IMR-90 (cell line): ENCODE data around the gene ZNF469. TPM values are rescaled to one million over a fixed set of nuclear protein-coding genes. Genes with fewer than 3 reads are reported as not detected.
A peak's percentile ranks its signal among the peaks of the same experiment; 100 is the strongest.

Source experiments
- ATAC-seq: fragments of 200-7000 bp; cut with Tn5 transposase; 2 replicates; pipeline ENCODE4 v1.9.1; 2020; ENCODE audit warnings: low read depth, mild to moderate bottlenecking, moderate library complexity
- BruUV-seq: library from RNA; stranded (reverse); fragments of 400-500 nt; replicated peaks from 2 replicates; lab custom pipeline; 2021; lab: Mats Ljungman, UMichigan
- CTCF ChIA-PET: fragments of 300-600 bp; formaldehyde crosslinking; extraction: SDS; loops from one replicate; lab custom pipeline; 2021; ENCODE audit warnings: antibody characterized with exemption; lab: Yijun Ruan, JAX
- POLR2A ChIA-PET: fragments of 300-600 bp; sonication (Branson Sonifier 250); formaldehyde crosslinking; loops from one replicate; lab custom pipeline; 2022; ENCODE audit warnings: antibody characterized with exemption; ENCODE audit not compliant: unreplicated experiment; lab: Charles Lee
- DNase-seq: peaks from one replicate; pipeline ENCODE4 v3.0.0; 2013
- H2AFZ ChIP-seq: replicated peaks from 2 replicates; pipeline ENCODE3; 2013; ENCODE audit warnings: low read length, mild to moderate bottlenecking; ENCODE audit not compliant: poor library complexity
- H2AK5ac ChIP-seq: 2 replicates; pipeline ENCODE4 v1.6.1; 2013; ENCODE audit warnings: low read depth, low read length, inconsistent platforms
- H2AK9ac ChIP-seq: replicated peaks from 2 replicates; pipeline ENCODE3; 2013; ENCODE audit warnings: mild to moderate bottlenecking, low read depth, low read length, moderate library complexity; ENCODE audit not compliant: poor library complexity
- H2BK120ac ChIP-seq: 2 replicates; pipeline ENCODE4 v1.6.1; 2013; ENCODE audit warnings: low read depth, low read length, inconsistent platforms
- H2BK15ac ChIP-seq: 3 replicates; pipeline ENCODE4 v1.6.1; 2013; ENCODE audit warnings: low read depth, low read length, inconsistent platforms
- H2BK20ac ChIP-seq: 2 replicates; pipeline ENCODE4 v1.6.1; 2013; ENCODE audit warnings: low read depth, mild to moderate bottlenecking, inconsistent platforms, low read length, moderate library complexity
- H2BK5ac ChIP-seq: 2 replicates; pipeline ENCODE4 v1.6.1; 2013; ENCODE audit warnings: mild to moderate bottlenecking, low read depth, low read length, inconsistent platforms; ENCODE audit not compliant: poor library complexity, severe bottlenecking
- H3K14ac ChIP-seq: replicated peaks from 2 replicates; pipeline ENCODE4 v1.6.1; 2013; ENCODE audit warnings: low read depth, low read length, inconsistent platforms
- H3K18ac ChIP-seq: 2 replicates; pipeline ENCODE4 v1.6.1; 2013; ENCODE audit warnings: low read depth, low read length, control low read depth
- H3K23ac ChIP-seq: 2 replicates; pipeline ENCODE4 v1.6.1; 2013; ENCODE audit warnings: low read depth, low read length, inconsistent platforms
- H3K27ac ChIP-seq: 2 replicates; pipeline ENCODE4 v1.5.1; 2013; ENCODE audit warnings: mild to moderate bottlenecking, control low read depth, low read length; ENCODE audit not compliant: insufficient read depth
- H3K27me3 ChIP-seq: 2 replicates; pipeline ENCODE4 v1.6.1; 2013; ENCODE audit warnings: low read length; ENCODE audit not compliant: control insufficient read depth, insufficient read depth
- H3K36me3 ChIP-seq: 2 replicates; pipeline ENCODE4 v1.6.1; 2013; ENCODE audit warnings: low read length, mixed read lengths; ENCODE audit not compliant: control insufficient read depth, insufficient read depth
- H3K4ac ChIP-seq: 2 replicates; pipeline ENCODE4 v1.6.1; 2013; ENCODE audit warnings: low read depth, low read length, inconsistent platforms
- H3K4me1 ChIP-seq: 2 replicates; pipeline ENCODE4 v1.6.1; 2013; ENCODE audit warnings: low read length, mixed read lengths; ENCODE audit not compliant: control insufficient read depth, insufficient read depth
- H3K4me2 ChIP-seq: 2 replicates; pipeline ENCODE4 v1.6.1; 2013; ENCODE audit warnings: low read depth, mild to moderate bottlenecking, control low read depth, low read length, moderate library complexity
- H3K4me3 ChIP-seq: 2 replicates; pipeline ENCODE4 v1.5.1; 2013; ENCODE audit warnings: low read depth, mild to moderate bottlenecking, control low read depth, low read length, moderate library complexity; ENCODE audit not compliant: insufficient read depth
- H3K56ac ChIP-seq: 2 replicates; pipeline ENCODE4 v1.6.1; 2013; ENCODE audit warnings: low read length, inconsistent platforms; ENCODE audit not compliant: insufficient read depth; ENCODE audit errors: extremely low read depth
- H3K79me1 ChIP-seq, 2 experiments: 2 replicates each; pipeline ENCODE4 v1.6.1; 2013; ENCODE audit warnings: low read length in 2 of 2, inconsistent platforms in 1 of 2, low read depth in 1 of 2
- H3K9ac ChIP-seq: 2 replicates; pipeline ENCODE4 v1.6.1; 2013; ENCODE audit warnings: low read depth, low read length, control low read depth
- H3K9me1 ChIP-seq: 2 replicates; pipeline ENCODE4 v1.6.1; 2013; ENCODE audit warnings: low read length, inconsistent platforms; ENCODE audit not compliant: insufficient read depth
- H3K9me3 ChIP-seq: 2 replicates; pipeline ENCODE4 v1.6.1; 2013; ENCODE audit warnings: low read length; ENCODE audit not compliant: control insufficient read depth, insufficient read depth
- H4K20me1 ChIP-seq: 2 replicates; pipeline ENCODE4 v1.6.1; 2013; ENCODE audit warnings: low read length, inconsistent platforms; ENCODE audit not compliant: insufficient read depth
- H4K5ac ChIP-seq: 2 replicates; pipeline ENCODE4 v1.6.1; 2013; ENCODE audit warnings: mild to moderate bottlenecking, low read depth, low read length, control low read depth
- H4K8ac ChIP-seq, 2 experiments: 2 replicates each; pipeline ENCODE4 v1.6.1; 2013; ENCODE audit warnings: low read depth in 2 of 2, low read length in 2 of 2, control low read depth in 1 of 2, inconsistent platforms in 1 of 2
- H4K91ac ChIP-seq: 2 replicates; pipeline ENCODE4 v1.6.1; 2013; ENCODE audit warnings: low read depth, low read length, inconsistent platforms; ENCODE audit not compliant: insufficient read depth
- BHLHE40 ChIP-seq: fragments of 150-350 bp; IDR thresholded peaks from 2 replicates; pipeline ENCODE4 v1.6.1; 2016; ENCODE audit warnings: mild to moderate bottlenecking, low read depth, low read length
- CEBPB ChIP-seq: IDR thresholded peaks from 2 replicates; pipeline ENCODE4 v1.6.1; 2012; ENCODE audit warnings: low read depth, low read length, improper control_type of control experiment
- CHD1 ChIP-seq: IDR thresholded peaks from 2 replicates; pipeline ENCODE4 v1.6.1; 2012; ENCODE audit warnings: low read depth, low read length, improper control_type of control experiment
- FOS ChIP-seq: fragments of 150-350 bp; IDR thresholded peaks from 2 replicates; pipeline ENCODE4 v1.6.1; 2016; ENCODE audit warnings: low read depth, low read length
- MAFK ChIP-seq: IDR thresholded peaks from 2 replicates; pipeline ENCODE4 v1.6.1; 2012; ENCODE audit warnings: low read depth, low read length, improper control_type of control experiment
- MAZ ChIP-seq: IDR thresholded peaks from 2 replicates; pipeline ENCODE4 v1.6.1; 2012; ENCODE audit warnings: low read depth, mild to moderate bottlenecking, low read length, improper control_type of control experiment, moderate library complexity, borderline replicate concordance
- MXI1 ChIP-seq: IDR thresholded peaks from 2 replicates; pipeline ENCODE4 v1.6.1; 2012; ENCODE audit warnings: low read depth, mild to moderate bottlenecking, low read length, moderate library complexity, borderline replicate concordance
- NFE2L2 ChIP-seq: fragments of 150-350 bp; IDR thresholded peaks from 2 replicates; pipeline ENCODE4 v1.6.1; 2016; ENCODE audit warnings: low read depth, mild to moderate bottlenecking, low read length
- POLR2A ChIP-seq: IDR thresholded peaks from 2 replicates; pipeline ENCODE4 v1.6.1; 2012; ENCODE audit warnings: mild to moderate bottlenecking, low read depth, low read length
- RAD21 ChIP-seq: IDR thresholded peaks from 2 replicates; pipeline ENCODE4 v1.6.1; 2012; ENCODE audit warnings: low read length, improper control_type of control experiment
- RCOR1 ChIP-seq: IDR thresholded peaks from 2 replicates; pipeline ENCODE4 v1.6.1; 2012; ENCODE audit warnings: mild to moderate bottlenecking, low read length, improper control_type of control experiment; ENCODE audit not compliant: insufficient replicate concordance
- RFX5 ChIP-seq: IDR thresholded peaks from 2 replicates; pipeline ENCODE4 v1.8.0; 2012; ENCODE audit warnings: low read depth, mild to moderate bottlenecking, low read length, moderate library complexity
- SMC3 ChIP-seq: fragments of 150-350 bp; IDR thresholded peaks from 2 replicates; pipeline ENCODE4 v1.6.1; 2016; ENCODE audit warnings: low read depth, mild to moderate bottlenecking, antibody characterized with exemption, low read length, moderate library complexity
- WGBS, 2 experiments: methylation state at CpG; one replicate each; pipeline versions ENCODE4 v1.1.5 to v1.1.7; 2013; ENCODE audit warnings: missing lambda C conversion rate in 2 of 2; ENCODE audit not compliant: insufficient read length in 1 of 2; ENCODE audit errors: extremely low coverage in 2 of 2; 5-methylcytosine and 5-hydroxymethylcytosine counted together
- dilution Hi-C: fragments of 300-500 bp; cut with HindIII; formaldehyde crosslinking; loops from one replicate; pipeline ENCODE4 v1.14.3; 2018; ENCODE audit warnings: low sequenced_read_pairs; ENCODE audit not compliant: unreplicated experiment
- in situ Hi-C: fragments of 300-500 bp; cut with MboI; formaldehyde crosslinking; loops from 3 replicates; pipeline ENCODE4 v1.14.3; 2019; ENCODE audit warnings: low sequenced_read_pairs, inconsistent platforms, mixed read lengths
- intact Hi-C: fragments of 100-400 bp; cut with micrococcal nuclease; formaldehyde crosslinking; loops from 2 replicates; pipeline ENCODE4 v1.10.0; 2022
- polyA plus RNA-seq, 3 experiments: library from polyadenylated mRNA; depleted of rRNA; stranded (reverse); fragments of >200 nt; gene quantifications; 2 replicates each; pipeline ENCODE4 v1.2.3, GENCODE V29; 2012; ENCODE audit warnings: low replicate concordance in 1 of 3
- total RNA-seq: library from RNA; depleted of rRNA; stranded (reverse); fragments of >200 nt; gene quantifications from 2 replicates; pipeline ENCODE4 v1.2.3, GENCODE V29; 2012
- TF ChIP-seq, protein P1 (sequence below): fragments of 150-350 bp; IDR thresholded peaks from 2 replicates; pipeline ENCODE4 v1.6.1; 2016; ENCODE audit warnings: low read depth, mild to moderate bottlenecking, low read length, moderate library complexity, borderline replicate concordance
- TF ChIP-seq, protein P2 (sequence below): conservative IDR thresholded peaks from 2 replicates; pipeline ENCODE4 v1.5.1; 2012; ENCODE audit warnings: mild to moderate bottlenecking, low read depth, low read length, improper control_type of control experiment
- TF ChIP-seq, protein P3 (sequence below): fragments of 150-350 bp; IDR thresholded peaks from 2 replicates; pipeline ENCODE4 v1.6.1; 2017; ENCODE audit warnings: mild to moderate bottlenecking, antibody characterized with exemption, low read length, low read depth

The ZNF469 gene
- total and polyA plus RNA-seq, 2 of the 4 experiments (the other 2 are of a cell fraction), result 1.1 to 13.3 TPM

DNA sequence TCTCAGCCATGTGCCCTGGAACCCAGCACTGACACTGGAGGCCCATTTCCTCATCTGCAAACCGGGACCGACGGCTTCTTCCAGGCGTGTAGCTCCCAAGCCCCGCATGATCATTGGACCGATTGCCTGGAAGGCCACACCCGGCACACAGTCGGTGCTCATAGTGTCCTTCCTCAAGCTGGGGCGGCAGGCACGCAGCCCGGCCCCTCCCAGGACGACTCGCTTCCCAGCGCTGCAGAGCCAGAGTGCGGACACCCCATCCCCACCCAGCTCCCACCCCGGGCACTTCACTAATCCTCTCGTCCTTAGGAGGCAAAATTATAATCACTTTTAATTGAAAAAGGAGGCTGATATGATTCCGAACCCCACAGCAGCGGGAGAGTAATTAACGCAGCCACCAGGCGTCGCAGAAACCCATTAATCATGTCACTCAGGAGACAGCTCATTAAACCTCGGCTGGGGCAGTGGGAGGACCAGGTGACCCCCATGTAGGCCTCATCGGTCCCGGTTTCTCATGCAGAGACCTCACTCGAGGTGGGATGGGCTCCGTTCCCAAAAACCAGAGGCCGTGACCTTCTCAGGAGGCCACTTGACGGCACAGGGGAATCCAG, 33.1 kb downstream of the ZNF469 start:
- no peak overlapping the region for H2AK9ac ChIP-seq

More for the DNA sequence above, 33.1 kb downstream of the ZNF469 start:
- H3K79me1 ChIP-seq, result peaks cover 20 to 94% of the 10 kb centered on the region in 2 experiments
- intact Hi-C loops (no loop called here), dilution Hi-C loops (no loop called here), in situ Hi-C loops (no loop called here)
- TF ChIP-seq, protein P1, sequence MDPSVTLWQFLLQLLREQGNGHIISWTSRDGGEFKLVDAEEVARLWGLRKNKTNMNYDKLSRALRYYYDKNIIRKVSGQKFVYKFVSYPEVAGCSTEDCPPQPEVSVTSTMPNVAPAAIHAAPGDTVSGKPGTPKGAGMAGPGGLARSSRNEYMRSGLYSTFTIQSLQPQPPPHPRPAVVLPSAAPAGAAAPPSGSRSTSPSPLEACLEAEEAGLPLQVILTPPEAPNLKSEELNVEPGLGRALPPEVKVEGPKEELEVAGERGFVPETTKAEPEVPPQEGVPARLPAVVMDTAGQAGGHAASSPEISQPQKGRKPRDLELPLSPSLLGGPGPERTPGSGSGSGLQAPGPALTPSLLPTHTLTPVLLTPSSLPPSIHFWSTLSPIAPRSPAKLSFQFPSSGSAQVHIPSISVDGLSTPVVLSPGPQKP, result no peak
- TF ChIP-seq RAD21 (no peak), MAZ (no peak), MAFK (no peak), BHLHE40 (no peak), MXI1 (no peak), RCOR1 (no peak), CHD1 (no peak), NFE2L2 (no peak), SMC3 (no peak), FOS (no peak), POLR2A (no peak), RFX5 (no peak), CEBPB (no peak)
- TF ChIP-seq, protein P2, sequence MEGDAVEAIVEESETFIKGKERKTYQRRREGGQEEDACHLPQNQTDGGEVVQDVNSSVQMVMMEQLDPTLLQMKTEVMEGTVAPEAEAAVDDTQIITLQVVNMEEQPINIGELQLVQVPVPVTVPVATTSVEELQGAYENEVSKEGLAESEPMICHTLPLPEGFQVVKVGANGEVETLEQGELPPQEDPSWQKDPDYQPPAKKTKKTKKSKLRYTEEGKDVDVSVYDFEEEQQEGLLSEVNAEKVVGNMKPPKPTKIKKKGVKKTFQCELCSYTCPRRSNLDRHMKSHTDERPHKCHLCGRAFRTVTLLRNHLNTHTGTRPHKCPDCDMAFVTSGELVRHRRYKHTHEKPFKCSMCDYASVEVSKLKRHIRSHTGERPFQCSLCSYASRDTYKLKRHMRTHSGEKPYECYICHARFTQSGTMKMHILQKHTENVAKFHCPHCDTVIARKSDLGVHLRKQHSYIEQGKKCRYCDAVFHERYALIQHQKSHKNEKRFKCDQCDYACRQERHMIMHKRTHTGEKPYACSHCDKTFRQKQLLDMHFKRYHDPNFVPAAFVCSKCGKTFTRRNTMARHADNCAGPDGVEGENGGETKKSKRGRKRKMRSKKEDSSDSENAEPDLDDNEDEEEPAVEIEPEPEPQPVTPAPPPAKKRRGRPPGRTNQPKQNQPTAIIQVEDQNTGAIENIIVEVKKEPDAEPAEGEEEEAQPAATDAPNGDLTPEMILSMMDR, result no peak
- TF ChIP-seq, protein P3, sequence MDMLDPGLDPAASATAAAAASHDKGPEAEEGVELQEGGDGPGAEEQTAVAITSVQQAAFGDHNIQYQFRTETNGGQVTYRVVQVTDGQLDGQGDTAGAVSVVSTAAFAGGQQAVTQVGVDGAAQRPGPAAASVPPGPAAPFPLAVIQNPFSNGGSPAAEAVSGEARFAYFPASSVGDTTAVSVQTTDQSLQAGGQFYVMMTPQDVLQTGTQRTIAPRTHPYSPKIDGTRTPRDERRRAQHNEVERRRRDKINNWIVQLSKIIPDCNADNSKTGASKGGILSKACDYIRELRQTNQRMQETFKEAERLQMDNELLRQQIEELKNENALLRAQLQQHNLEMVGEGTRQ, result no peak
- no peak overlapping the region for H4K91ac ChIP-seq
- no peak overlapping the region for H2AK5ac ChIP-seq
- no peak overlapping the region for H2BK20ac ChIP-seq
- no peak for ATAC-seq
- no peak overlapping the region for H3K27ac ChIP-seq
- peak overlapping the region; percentile 19 for H2AFZ ChIP-seq
- H3K18ac ChIP-seq, result no peak overlapping the region
- no peak overlapping the region for H3K4me2 ChIP-seq
- H2BK120ac ChIP-seq, result no peak overlapping the region
- H4K5ac ChIP-seq, result no peak overlapping the region
- no peak overlapping the region for H2BK5ac ChIP-seq
- DNase-seq, result no peak
- peaks cover 62% of the 10 kb centered on the region for H3K36me3 ChIP-seq
- no TSS peak for BruUV-seq
- no peaks in the 10 kb centered on the region for H3K9me3 ChIP-seq
- no peak overlapping the region for H3K14ac ChIP-seq
- H4K20me1 ChIP-seq, result peaks cover 100% of the 10 kb centered on the region
- ChIA-PET POLR2A (no interaction called here), CTCF (no interaction called here)
- no peak overlapping the region for H3K56ac ChIP-seq
- H3K4me3 ChIP-seq, result no peak overlapping the region
- H3K9ac ChIP-seq, result no peak overlapping the region
- no peaks in the 10 kb centered on the region; the same call in 1 of the 2 replicates for H3K4me1 ChIP-seq
- H4K8ac ChIP-seq, result no peak overlapping the region
- H3K4ac ChIP-seq, result no peak overlapping the region
- no peak overlapping the region for H3K23ac ChIP-seq
- H3K27me3 ChIP-seq, result no peaks in the 10 kb centered on the region
- H3K9me1 ChIP-seq, result peaks cover 14% of the 10 kb centered on the region
- 87% methylated on average over 11 of the region's 29 CpGs; no CpG with 5 or more reads in 1 of the 2 experiments for WGBS, 2 experiments
- no peak overlapping the region for H2BK15ac ChIP-seq
